Lung (tissue), 12 donors: ENCODE measurements around the gene MAP3K20. TPM values are rescaled to one million over a fixed set of nuclear protein-coding genes. Genes with fewer than 3 reads are reported as not detected.

Experiments
- ATAC-seq: fragments of 200-7000 bp; cut with Tn5 transposase; one replicate; pipeline ENCODE4 v1.9.1; 2020; ENCODE audit warnings: moderate number of reproducible peaks; ENCODE audit not compliant: insufficient read depth, low FRiP score
- DNase-seq, 3 donors: peaks; one replicate each; pipeline ENCODE4 v3.0.0-alpha.2; 2013 to 2017
- H3K27ac ChIP-seq, 2 donors: one replicate each; pipeline ENCODE4 v1.5.1; 2013; ENCODE audit warnings: mild to moderate bottlenecking in 2 of 2, moderate library complexity in 2 of 2, control low read depth in 1 of 2, inconsistent platforms in 1 of 2, low read depth in 1 of 2, low read length in 1 of 2
- H3K27me3 ChIP-seq, 3 donors: one replicate each; pipeline ENCODE4 v1.5.1; 2013; ENCODE audit warnings: low read length in 2 of 3; ENCODE audit not compliant: control insufficient read depth in 3 of 3, insufficient read depth in 3 of 3
- H3K36me3 ChIP-seq, 4 donors: one replicate each; pipeline ENCODE4 v1.5.1; 2013; ENCODE audit warnings: low read length in 4 of 4, mild to moderate bottlenecking in 1 of 4, moderate library complexity in 1 of 4; ENCODE audit not compliant: control insufficient read depth in 4 of 4, insufficient read depth in 4 of 4
- H3K4me1 ChIP-seq, 5 donors: one replicate each; pipeline ENCODE4 v1.5.1; 2013; ENCODE audit warnings: low read length in 5 of 5, mild to moderate bottlenecking in 2 of 5, moderate library complexity in 1 of 5; ENCODE audit not compliant: control insufficient read depth in 5 of 5, insufficient read depth in 5 of 5
- H3K4me3 ChIP-seq: one replicate; pipeline ENCODE4 v1.5.1; 2013; ENCODE audit warnings: mild to moderate bottlenecking, control low read depth, moderate library complexity
- H3K9ac ChIP-seq, 2 donors: one replicate each; pipeline ENCODE4 v1.5.1; 2013; ENCODE audit warnings: low read length in 2 of 2, control low read depth in 1 of 2; ENCODE audit not compliant: insufficient read depth in 1 of 2
- H3K9me3 ChIP-seq, 4 donors: one replicate each; pipeline ENCODE4 v1.5.1; 2013; ENCODE audit warnings: low read length in 3 of 4, mild to moderate bottlenecking in 1 of 4, moderate library complexity in 1 of 4; ENCODE audit not compliant: control insufficient read depth in 4 of 4, insufficient read depth in 3 of 4
- WGBS, 2 donors: extraction: QIAGEN DNeasy Blood & Tissue Kit; methylation state at CpG; one replicate each; pipeline ENCODE4 v1.1.7; 2013; 5-methylcytosine and 5-hydroxymethylcytosine counted together
- polyA plus RNA-seq, 2 donors: library from polyadenylated mRNA; stranded (reverse); fragments of 200-250 nt; gene quantifications; one replicate each; pipeline ENCODE4 v1.2.1, GENCODE V29; 2013
- total RNA-seq, 2 donors: library from RNA; depleted of rRNA in 1 of 2; stranded (reverse); fragments of >200 nt in 1 of 2; gene quantifications; one replicate each; pipeline ENCODE4 v1.2.1, GENCODE V29; 2014 to 2021
- TF ChIP-seq, protein P1 (sequence below): IDR thresholded peaks from 2 replicates; pipeline ENCODE4 v1.5.1; 2012; ENCODE audit warnings: mild to moderate bottlenecking; ENCODE audit errors: control extremely low read depth, extremely low read depth
- donor health status: control.
- donor health status: control.
- donor health status: Bipolar disorder and iron deficiency.
- donor health status: healthy.
- donor health status: DM: yes; HTN: yes; CAD: no.

MAP3K20 gene
- total and polyA plus RNA-seq, 4 donors: 13.4 to 71.6 (median 31.6) TPM

GRCh38 chr2:173193925-173194324, 118.3 kb downstream of the MAP3K20 start:
- 86% methylated on average over 1 of the region's 1 CpG for WGBS, 2 donors
- Histone ChIP-seq H3K9me3 (no peaks in the 10 kb centered on the region), H3K9ac (no peak overlapping the region), H3K4me3 (no peak overlapping the region), H3K27ac (no peak overlapping the region), H3K36me3 (peaks cover 2 to 12% (median 8%) of the 10 kb centered on the region in 4 donors), H3K27me3 (no peaks in the 10 kb centered on the region), H3K4me1 (peaks cover 0 to 17% (median 2%) of the 10 kb centered on the region in 5 donors)
- DNase-seq: no peak
- TF ChIP-seq, protein P1, sequence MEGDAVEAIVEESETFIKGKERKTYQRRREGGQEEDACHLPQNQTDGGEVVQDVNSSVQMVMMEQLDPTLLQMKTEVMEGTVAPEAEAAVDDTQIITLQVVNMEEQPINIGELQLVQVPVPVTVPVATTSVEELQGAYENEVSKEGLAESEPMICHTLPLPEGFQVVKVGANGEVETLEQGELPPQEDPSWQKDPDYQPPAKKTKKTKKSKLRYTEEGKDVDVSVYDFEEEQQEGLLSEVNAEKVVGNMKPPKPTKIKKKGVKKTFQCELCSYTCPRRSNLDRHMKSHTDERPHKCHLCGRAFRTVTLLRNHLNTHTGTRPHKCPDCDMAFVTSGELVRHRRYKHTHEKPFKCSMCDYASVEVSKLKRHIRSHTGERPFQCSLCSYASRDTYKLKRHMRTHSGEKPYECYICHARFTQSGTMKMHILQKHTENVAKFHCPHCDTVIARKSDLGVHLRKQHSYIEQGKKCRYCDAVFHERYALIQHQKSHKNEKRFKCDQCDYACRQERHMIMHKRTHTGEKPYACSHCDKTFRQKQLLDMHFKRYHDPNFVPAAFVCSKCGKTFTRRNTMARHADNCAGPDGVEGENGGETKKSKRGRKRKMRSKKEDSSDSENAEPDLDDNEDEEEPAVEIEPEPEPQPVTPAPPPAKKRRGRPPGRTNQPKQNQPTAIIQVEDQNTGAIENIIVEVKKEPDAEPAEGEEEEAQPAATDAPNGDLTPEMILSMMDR: no peak
- ATAC-seq: no peak

DNA sequence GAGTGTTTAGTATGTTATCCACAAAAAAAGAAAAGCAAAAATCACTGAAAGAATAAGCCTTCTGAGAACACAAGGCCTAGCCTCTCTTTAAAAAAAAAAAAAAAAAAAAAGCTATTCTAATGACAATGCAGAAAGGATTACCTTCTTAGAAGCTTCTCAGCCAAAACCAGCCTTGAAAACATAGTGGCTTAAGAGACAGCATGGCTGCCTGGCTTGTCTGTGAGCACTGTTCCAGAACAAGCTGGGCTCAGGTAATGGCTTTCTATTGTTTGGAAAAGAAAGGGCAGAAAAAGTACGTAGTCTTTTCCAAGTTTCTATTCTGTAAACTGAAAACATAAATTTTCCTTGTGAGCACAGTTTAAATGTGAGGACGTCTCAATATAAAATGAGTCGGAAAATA, 119.5 kb downstream of the MAP3K20 start:
- no peak overlapping the region for H3K9ac ChIP-seq
- 78 to 79% methylated on average over 3 of the region's 3 CpGs for WGBS, 2 donors
- no peak for DNase-seq
- H3K4me3 ChIP-seq: no peak overlapping the region
- peaks cover 2 to 12% (median 8%) of the 10 kb centered on the region in 4 donors for H3K36me3 ChIP-seq
- H3K9me3 ChIP-seq: no peaks in the 10 kb centered on the region
- no peak for ATAC-seq
- TF ChIP-seq, protein P1: no peak
- no peaks in the 10 kb centered on the region for H3K27me3 ChIP-seq
- H3K4me1 ChIP-seq: peaks cover 0 to 17% (median 2%) of the 10 kb centered on the region in 5 donors
- H3K27ac ChIP-seq: no peak overlapping the region

- WGBS, 2 donors: 96 to 97% methylated on average over 6 of the region's 6 CpGs
- TF ChIP-seq, protein P1: no peak
- DNase-seq (no peak), ATAC-seq (no peak)
- Histone ChIP-seq H3K9me3 (no peaks in the 10 kb centered on the region), H3K36me3 (peaks cover 2 to 12% (median 7%) of the 10 kb centered on the region in 4 donors), H3K27ac (peak overlapping the region in 1 of 2 donors; percentile 9), H3K9ac (no peak overlapping the region), H3K27me3 (no peaks in the 10 kb centered on the region), H3K4me3 (no peak overlapping the region), H3K4me1 (peaks cover 0 to 19% (median 2%) of the 10 kb centered on the region in 5 donors)
Observed at GRCh38 chr2:173196080-173196479, 120.4 kb downstream of the MAP3K20 start.

GRCh38 chr2:173196638-173197037, 121.0 kb downstream of the MAP3K20 start:
- WGBS, 2 donors: 88 to 93% methylated on average over 4 of the region's 4 CpGs
- no peak overlapping the region for H3K4me3 ChIP-seq
- TF ChIP-seq, protein P1: no peak
- peaks cover 2 to 12% (median 4%) of the 10 kb centered on the region in 4 donors for H3K36me3 ChIP-seq
- H3K27me3 ChIP-seq: no peaks in the 10 kb centered on the region
- H3K9ac ChIP-seq: no peak overlapping the region
- peaks cover 0 to 19% (median 2%) of the 10 kb centered on the region in 5 donors for H3K4me1 ChIP-seq
- H3K27ac ChIP-seq: peak overlapping the region in 1 of 2 donors; percentile 3
- H3K9me3 ChIP-seq: no peaks in the 10 kb centered on the region
- no peak for ATAC-seq
- DNase-seq: no peak
